OCI-LY3 (cell line): Measurements from ENCODE around the gene HOXD8.

Experiments used
- CTCF ChIP-seq: fragments of 200-600, 300-600 bp; sonication (generic); IDR thresholded peaks from 2 replicates; pipeline ENCODE4 v1.5.1; 2014; ENCODE audit warnings: antibody characterized with exemption, low read length, low read depth
- EZH2phosphoT487 ChIP-seq: fragments of 200-600 bp; shearing (Covaris generic); IDR thresholded peaks from 2 replicates; pipeline ENCODE4 v1.6.1; 2018; ENCODE audit warnings: antibody characterized with exemption, mixed run types, low read depth

GRCh38 chr2:176181551-176181950 is 52.0 kb downstream of the HOXD8 start:
- TF ChIP-seq CTCF (no peak), EZH2phosphoT487 (no peak)
